Mammary epithelial cell (primary cell): Measurements from ENCODE around the gene MAD1L1.

Experiments
- CTCF ChIP-seq, 2 donors: IDR thresholded peaks in 1 of 2; conservative IDR thresholded peaks in 1 of 2; 2 replicates each; pipeline ENCODE4 v1.5.1; 2011 to 2012; ENCODE audit warnings: inconsistent platforms in 2 of 2, low read length in 2 of 2, mild to moderate bottlenecking in 2 of 2, control low read depth in 1 of 2, low read depth in 1 of 2; ENCODE audit not compliant: insufficient read depth in 1 of 2; ENCODE audit errors: extremely low read depth in 1 of 2
- EZH2 ChIP-seq: IDR thresholded peaks from 2 replicates; pipeline ENCODE4 v1.6.1; 2012; ENCODE audit warnings: low read length, inconsistent platforms, borderline replicate concordance

- TF ChIP-seq CTCF (conservative IDR thresholded peaks at IDR 0.05 in 1 of 2, IDR thresholded peaks at IDR 0.05 in 1 of 2; ENCODE audit: extremely low read depth in 1 of 2, insufficient read depth in 1 of 2, low read depth in 1 of 2, low read length in 2 of 2) (no peak), EZH2 (no peak)
Measured at GRCh38 chr7:2099048-2099957, 133.4 kb downstream of the MAD1L1 start.
